ENCODE data around the gene RANBP17.

- TF ChIP-seq CTCF (IDR thresholded peaks at IDR 0.05; ENCODE audit: low read length) (no peak), EZH2 (optimal IDR thresholded peaks at IDR 0.05; ENCODE audit: low read depth, low read length) (no peak), EZH2phosphoT487 (IDR thresholded peaks at IDR 0.05; ENCODE audit: low read length) (no peak)
Observed at GRCh38 chr5:170861667-170861916, 226 bp upstream of the RANBP17 start.

Measured in MM.1S (cell line).